SK-N-SH treated with all-trans-retinoic acid at 6 μM for 48 hours (cell line): ENCODE data around the gene CPAMD8.
"Not testable (repeated sequence)": the region's sequence is repeated elsewhere in the genome, so short reads cannot be mapped to it uniquely, and the experiment has no call there.

Experiments
- ATAC-seq: fragments of 200-7000 bp; cut with Tn5 transposase; 3 replicates; pipeline ENCODE4 v1.9.1; 2020; ENCODE audit warnings: mild to moderate bottlenecking, moderate library complexity
- ARNTL ChIP-seq: fragments of 450-650 bp; formaldehyde crosslinking; IDR thresholded peaks from 2 replicates; pipeline ENCODE4 v1.5.0; 2020; ENCODE audit warnings: low read depth, mild to moderate bottlenecking, moderate library complexity, borderline replicate concordance
- BACH2 ChIP-seq: fragments of 250-450 bp; sonication (Bioruptor Pico); IDR thresholded peaks from 2 replicates; pipeline ENCODE4 v1.9.0; 2021; ENCODE audit warnings: mild to moderate bottlenecking, borderline replicate concordance
- CREB5 ChIP-seq: fragments of 250-450 bp; sonication (Bioruptor Pico); IDR thresholded peaks from 2 replicates; pipeline ENCODE4 v1.5.1; 2020; ENCODE audit warnings: low read depth, mild to moderate bottlenecking, moderate library complexity
- CSDC2 ChIP-seq: fragments of 250-450 bp; sonication (Bioruptor Pico); IDR thresholded peaks from 2 replicates; pipeline ENCODE4 v1.5.0; 2020; ENCODE audit warnings: mild to moderate bottlenecking, moderate library complexity
- CSRNP3 ChIP-seq: fragments of 250-450 bp; sonication (Bioruptor Pico); IDR thresholded peaks from 2 replicates; pipeline ENCODE4 v1.5.1; 2021; ENCODE audit warnings: mild to moderate bottlenecking, moderate library complexity
- ESRRG ChIP-seq: fragments of 250-450 bp; sonication (Bioruptor Pico); IDR thresholded peaks from 2 replicates; pipeline ENCODE4 v1.6.1; 2021; ENCODE audit warnings: mild to moderate bottlenecking
- GLIS3 ChIP-seq: fragments of 250-450 bp; sonication (Bioruptor Pico); IDR thresholded peaks from 2 replicates; pipeline ENCODE4 v1.5.0; 2020; ENCODE audit warnings: mild to moderate bottlenecking, moderate library complexity
- OSR1 ChIP-seq: fragments of 250-450 bp; sonication (Bioruptor Pico); IDR thresholded peaks from 2 replicates; pipeline ENCODE4 v1.8.0; 2022; ENCODE audit warnings: moderate library complexity, mild to moderate bottlenecking, inconsistent platforms
- PATZ1 ChIP-seq: fragments of 250-450 bp; sonication (Bioruptor Pico); IDR thresholded peaks from 2 replicates; pipeline ENCODE4 v1.8.0; 2020; ENCODE audit warnings: mild to moderate bottlenecking, moderate library complexity, borderline replicate concordance
- POU6F1 ChIP-seq: fragments of 250-450 bp; sonication (Bioruptor Pico); IDR thresholded peaks from 2 replicates; pipeline ENCODE4 v1.8.0; 2021; ENCODE audit warnings: low read depth, mild to moderate bottlenecking, moderate library complexity, borderline replicate concordance
- PPARA ChIP-seq: fragments of 250-450 bp; sonication (Bioruptor Pico); IDR thresholded peaks from 2 replicates; pipeline ENCODE4 v1.5.0; 2020; ENCODE audit warnings: mild to moderate bottlenecking, borderline replicate concordance
- RARB ChIP-seq: fragments of 250-450 bp; sonication (Bioruptor Pico); IDR thresholded peaks from 2 replicates; pipeline ENCODE4 v1.8.0; 2021; ENCODE audit warnings: mild to moderate bottlenecking, moderate library complexity
- SNAI2 ChIP-seq: fragments of 250-450 bp; sonication (Bioruptor Pico); IDR thresholded peaks from 2 replicates; pipeline ENCODE4 v1.5.0; 2020; ENCODE audit warnings: mild to moderate bottlenecking, moderate library complexity
- TCF4 ChIP-seq: fragments of 250-450 bp; sonication (Bioruptor Pico); IDR thresholded peaks from 2 replicates; pipeline ENCODE4 v1.8.0; 2021; ENCODE audit warnings: mild to moderate bottlenecking, moderate library complexity, borderline replicate concordance
- TSHZ2 ChIP-seq: fragments of 250-450 bp; sonication (Bioruptor Pico); IDR thresholded peaks from 2 replicates; pipeline ENCODE4 v1.5.0; 2020; ENCODE audit warnings: mild to moderate bottlenecking, moderate library complexity
- ZC3H10 ChIP-seq: fragments of 250-450 bp; sonication (Bioruptor Pico); IDR thresholded peaks from 2 replicates; pipeline ENCODE4 v1.5.1; 2021; ENCODE audit warnings: mild to moderate bottlenecking, moderate library complexity
- ZFP3 ChIP-seq: fragments of 250-450 bp; sonication (Bioruptor Pico); IDR thresholded peaks from 2 replicates; pipeline ENCODE4 v1.5.0; 2020; ENCODE audit warnings: mild to moderate bottlenecking, moderate library complexity
- ZFP30 ChIP-seq: fragments of 450-650 bp; formaldehyde crosslinking; IDR thresholded peaks from 2 replicates; pipeline ENCODE4 v1.5.0; 2022; ENCODE audit warnings: mild to moderate bottlenecking, moderate library complexity
- ZNF70 ChIP-seq: fragments of 450-650 bp; formaldehyde crosslinking; IDR thresholded peaks from 2 replicates; pipeline ENCODE4 v1.5.0; 2020; ENCODE audit warnings: mild to moderate bottlenecking, moderate library complexity
- ZNF8 ChIP-seq: fragments of 450-650 bp; formaldehyde crosslinking; IDR thresholded peaks from 2 replicates; pipeline ENCODE4 v1.5.0; 2020; ENCODE audit warnings: mild to moderate bottlenecking, moderate library complexity

Gene CPAMD8

GRCh38 chr19:16876904-16877361 is 149.7 kb downstream of the CPAMD8 start:
- ATAC-seq: no peak
- TF ChIP-seq ESRRG (CRISPR knock-in tag) (no peak), ZFP3 (CRISPR knock-in tag) (no peak), PPARA (no peak), RARB (CRISPR knock-in tag) (no peak)

GRCh38 chr19:16875584-16876555 is 150.7 kb downstream of the CPAMD8 start:
- no peak for ATAC-seq
- TF ChIP-seq ZNF8 (CRISPR knock-in tag) (no peak), CSRNP3 (CRISPR knock-in tag) (no peak), ARNTL (CRISPR knock-in tag) (no peak), PATZ1 (CRISPR knock-in tag) (no peak), ZC3H10 (CRISPR knock-in tag) (no peak), CSDC2 (no peak), TSHZ2 (CRISPR knock-in tag) (no peak), PPARA (no peak), ZFP3 (CRISPR knock-in tag) (no peak), RARB (CRISPR knock-in tag) (no peak), POU6F1 (CRISPR knock-in tag) (no peak)

GRCh38 chr19:16874978-16875299 is 151.7 kb downstream of the CPAMD8 start:
- ATAC-seq: not testable (repeated sequence)

- ATAC-seq: no peak
- no peak for TF ChIP-seq ZNF70 (CRISPR knock-in tag)
- TF ChIP-seq ESRRG (CRISPR knock-in tag): no peak
- TF ChIP-seq ZNF8 (CRISPR knock-in tag): no peak
- no peak for TF ChIP-seq GLIS3 (CRISPR knock-in tag)
- no peak for TF ChIP-seq ZFP3 (CRISPR knock-in tag)
- no peak for TF ChIP-seq ZFP30 (CRISPR knock-in tag)
- no peak for TF ChIP-seq OSR1 (CRISPR knock-in tag)
- TF ChIP-seq BACH2: no peak
- no peak for TF ChIP-seq ARNTL (CRISPR knock-in tag)
- TF ChIP-seq ZC3H10 (CRISPR knock-in tag): no peak
- TF ChIP-seq CSRNP3 (CRISPR knock-in tag): no peak
- TF ChIP-seq SNAI2: no peak
- TF ChIP-seq CSDC2: no peak
- no peak for TF ChIP-seq TCF4 (CRISPR knock-in tag)
- TF ChIP-seq CREB5 (CRISPR knock-in tag): no peak
- TF ChIP-seq POU6F1 (CRISPR knock-in tag): no peak
Observed at GRCh38 chr19:16874250-16874977, 152.2 kb downstream of the CPAMD8 start.
